Measurements from ENCODE around the gene SCNN1A.

The SCNN1A gene

DNA sequence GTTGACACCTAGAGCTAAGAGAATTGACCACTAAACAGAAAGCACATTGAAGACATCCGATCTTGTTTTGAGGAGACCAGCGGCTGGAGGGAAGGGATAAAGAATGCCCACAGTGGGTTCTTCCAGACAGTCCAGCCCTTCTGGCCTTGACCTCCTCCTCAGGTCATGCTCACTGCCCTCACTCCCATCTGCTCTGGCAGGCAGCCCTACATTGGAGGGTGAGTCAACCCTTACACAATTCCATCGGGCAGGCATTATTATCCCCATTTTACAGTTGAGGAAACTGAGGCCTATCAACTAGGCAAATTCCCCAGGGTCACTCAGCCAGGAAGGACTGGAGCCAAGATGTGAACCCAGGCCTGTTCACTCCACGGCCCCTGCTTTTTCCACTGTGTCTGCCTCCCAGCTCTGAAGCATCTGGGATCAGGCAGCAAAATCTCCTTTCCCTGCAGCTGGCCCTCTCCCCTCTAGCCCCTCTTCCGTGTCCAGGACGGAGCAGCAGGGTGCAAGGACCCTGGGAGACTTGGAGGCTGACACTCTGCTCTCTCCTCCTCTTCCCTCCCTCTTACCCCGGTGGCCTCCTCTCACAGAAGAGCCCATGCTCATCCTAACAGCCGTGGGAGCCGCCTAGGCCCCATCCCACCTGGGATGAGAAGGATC, 5.3 kb downstream of the SCNN1A start:
- Histone ChIP-seq H3K27ac (no peak overlapping the region), H3K27me3 (ENCODE audit: control insufficient read depth, insufficient read depth, low read length) (no peaks in the 10 kb centered on the region), H3K4me2 (ENCODE audit: low read length) (no peak overlapping the region), H3K36me3 (ENCODE audit: control insufficient read depth, insufficient read depth, low read length) (no peaks in the 10 kb centered on the region), H3K4me3 (ENCODE audit: low read depth, low read length) (no peak overlapping the region), H3K79me2 (peaks cover 11% of the 10 kb centered on the region), H3K9ac (no peak overlapping the region), H3K9me3 (ENCODE audit: control insufficient read depth, low read length) (no peaks in the 10 kb centered on the region), H3K4me1 (peaks cover 19% of the 10 kb centered on the region), H2AFZ (no peak overlapping the region)
- TF ChIP-seq, protein P1, sequence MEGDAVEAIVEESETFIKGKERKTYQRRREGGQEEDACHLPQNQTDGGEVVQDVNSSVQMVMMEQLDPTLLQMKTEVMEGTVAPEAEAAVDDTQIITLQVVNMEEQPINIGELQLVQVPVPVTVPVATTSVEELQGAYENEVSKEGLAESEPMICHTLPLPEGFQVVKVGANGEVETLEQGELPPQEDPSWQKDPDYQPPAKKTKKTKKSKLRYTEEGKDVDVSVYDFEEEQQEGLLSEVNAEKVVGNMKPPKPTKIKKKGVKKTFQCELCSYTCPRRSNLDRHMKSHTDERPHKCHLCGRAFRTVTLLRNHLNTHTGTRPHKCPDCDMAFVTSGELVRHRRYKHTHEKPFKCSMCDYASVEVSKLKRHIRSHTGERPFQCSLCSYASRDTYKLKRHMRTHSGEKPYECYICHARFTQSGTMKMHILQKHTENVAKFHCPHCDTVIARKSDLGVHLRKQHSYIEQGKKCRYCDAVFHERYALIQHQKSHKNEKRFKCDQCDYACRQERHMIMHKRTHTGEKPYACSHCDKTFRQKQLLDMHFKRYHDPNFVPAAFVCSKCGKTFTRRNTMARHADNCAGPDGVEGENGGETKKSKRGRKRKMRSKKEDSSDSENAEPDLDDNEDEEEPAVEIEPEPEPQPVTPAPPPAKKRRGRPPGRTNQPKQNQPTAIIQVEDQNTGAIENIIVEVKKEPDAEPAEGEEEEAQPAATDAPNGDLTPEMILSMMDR (IDR thresholded peaks at IDR 0.05): no peak

DNA sequence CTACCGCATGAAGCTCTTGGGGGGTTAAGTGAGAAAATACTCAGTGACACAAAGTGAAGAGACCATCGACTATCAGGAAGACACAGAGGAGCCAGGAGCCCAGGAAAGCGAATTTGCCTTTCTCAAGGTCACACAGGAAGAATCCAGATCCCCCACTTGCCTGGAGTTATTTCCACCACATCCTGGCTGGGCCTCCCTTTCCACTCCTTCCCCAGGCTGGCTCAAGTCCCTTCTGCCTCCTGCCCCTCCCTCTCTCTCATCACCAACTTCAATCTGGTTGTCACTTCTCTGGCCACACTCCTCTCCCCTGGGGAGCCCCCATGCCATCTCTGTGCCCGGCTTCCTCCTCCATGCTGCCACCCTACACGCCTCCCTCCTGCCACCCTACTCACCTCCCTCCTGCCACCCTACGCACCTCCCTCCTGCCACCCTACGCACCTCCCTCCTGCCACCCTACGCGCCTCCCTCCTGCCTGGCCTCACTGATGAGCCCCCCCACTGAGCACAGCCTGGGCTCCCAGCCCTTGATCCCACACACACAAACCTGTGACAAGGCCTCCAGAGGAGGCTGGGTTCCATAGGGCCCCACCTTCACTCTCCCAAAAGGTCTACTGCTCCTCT, 6.3 kb downstream of the SCNN1A start:
- H3K4me3 ChIP-seq (ENCODE audit: low read depth, low read length): no peak overlapping the region
- H3K4me1 ChIP-seq: peaks cover 16% of the 10 kb centered on the region
- H3K27ac ChIP-seq: no peak overlapping the region
- peaks cover 11% of the 10 kb centered on the region for H3K79me2 ChIP-seq
- H3K9ac ChIP-seq: no peak overlapping the region
- no peak overlapping the region for H2AFZ ChIP-seq
- H3K36me3 ChIP-seq (ENCODE audit: control insufficient read depth, insufficient read depth, low read length): no peaks in the 10 kb centered on the region
- TF ChIP-seq, protein P1 (IDR thresholded peaks at IDR 0.05): no peak
- no peak overlapping the region for H3K4me2 ChIP-seq (ENCODE audit: low read length)
- H3K9me3 ChIP-seq (ENCODE audit: control insufficient read depth, low read length): no peaks in the 10 kb centered on the region
- no peaks in the 10 kb centered on the region for H3K27me3 ChIP-seq (ENCODE audit: control insufficient read depth, insufficient read depth, low read length)

DNA sequence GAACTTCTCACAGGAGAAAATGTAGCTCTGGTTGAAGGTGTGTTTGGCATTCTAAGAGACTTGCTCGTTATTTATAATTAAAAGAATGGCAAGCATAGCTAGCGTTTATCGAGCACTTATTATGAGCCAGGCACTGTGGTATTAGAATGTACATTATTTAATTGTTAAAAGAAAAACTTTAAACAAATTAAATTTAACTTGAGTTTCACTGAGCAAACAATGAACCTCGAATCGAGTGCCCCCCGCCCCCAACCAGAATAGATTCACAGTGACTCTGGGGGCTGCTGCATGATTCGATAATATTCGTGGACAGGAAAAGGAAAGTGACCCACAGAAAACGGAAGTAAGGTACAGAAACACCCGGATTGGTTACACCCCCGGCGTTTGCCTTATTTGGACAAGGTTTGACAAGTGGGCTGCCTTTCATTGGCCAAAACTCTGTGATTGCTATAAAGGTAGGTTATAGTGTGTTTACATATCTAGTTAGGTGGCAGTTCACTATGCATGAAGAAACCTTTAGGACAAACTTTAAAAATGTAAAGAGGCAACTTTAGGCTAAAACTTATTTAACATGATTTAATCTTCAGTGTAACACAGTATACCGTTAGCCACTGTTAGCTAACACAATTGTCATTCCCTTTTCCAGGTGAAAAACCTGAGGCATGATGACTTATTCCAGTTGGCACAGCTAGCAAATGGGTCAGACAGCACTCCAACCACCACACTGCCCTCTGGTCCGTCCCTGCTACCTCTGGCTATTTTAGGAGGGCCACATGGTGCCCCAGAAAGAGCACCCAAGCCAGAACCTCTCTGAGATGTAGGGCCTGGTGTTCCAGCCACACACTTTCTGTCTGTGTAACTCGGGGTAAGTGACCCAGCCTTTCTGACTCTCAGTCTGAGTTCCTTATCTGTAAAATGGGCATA, 7.1 kb downstream of the SCNN1A start:
- Histone ChIP-seq H3K79me2 (peaks cover 11% of the 10 kb centered on the region), H3K9me3 (ENCODE audit: control insufficient read depth, low read length) (no peaks in the 10 kb centered on the region), H3K27ac (no peak overlapping the region), H2AFZ (no peak overlapping the region), H3K4me3 (ENCODE audit: low read depth, low read length) (no peak overlapping the region), H3K36me3 (ENCODE audit: control insufficient read depth, insufficient read depth, low read length) (no peaks in the 10 kb centered on the region), H3K4me2 (ENCODE audit: low read length) (no peak overlapping the region), H3K27me3 (ENCODE audit: control insufficient read depth, insufficient read depth, low read length) (no peaks in the 10 kb centered on the region), H3K4me1 (peaks cover 16% of the 10 kb centered on the region), H3K9ac (no peak overlapping the region)
- TF ChIP-seq, protein P1 (IDR thresholded peaks at IDR 0.05): no peak

DNA sequence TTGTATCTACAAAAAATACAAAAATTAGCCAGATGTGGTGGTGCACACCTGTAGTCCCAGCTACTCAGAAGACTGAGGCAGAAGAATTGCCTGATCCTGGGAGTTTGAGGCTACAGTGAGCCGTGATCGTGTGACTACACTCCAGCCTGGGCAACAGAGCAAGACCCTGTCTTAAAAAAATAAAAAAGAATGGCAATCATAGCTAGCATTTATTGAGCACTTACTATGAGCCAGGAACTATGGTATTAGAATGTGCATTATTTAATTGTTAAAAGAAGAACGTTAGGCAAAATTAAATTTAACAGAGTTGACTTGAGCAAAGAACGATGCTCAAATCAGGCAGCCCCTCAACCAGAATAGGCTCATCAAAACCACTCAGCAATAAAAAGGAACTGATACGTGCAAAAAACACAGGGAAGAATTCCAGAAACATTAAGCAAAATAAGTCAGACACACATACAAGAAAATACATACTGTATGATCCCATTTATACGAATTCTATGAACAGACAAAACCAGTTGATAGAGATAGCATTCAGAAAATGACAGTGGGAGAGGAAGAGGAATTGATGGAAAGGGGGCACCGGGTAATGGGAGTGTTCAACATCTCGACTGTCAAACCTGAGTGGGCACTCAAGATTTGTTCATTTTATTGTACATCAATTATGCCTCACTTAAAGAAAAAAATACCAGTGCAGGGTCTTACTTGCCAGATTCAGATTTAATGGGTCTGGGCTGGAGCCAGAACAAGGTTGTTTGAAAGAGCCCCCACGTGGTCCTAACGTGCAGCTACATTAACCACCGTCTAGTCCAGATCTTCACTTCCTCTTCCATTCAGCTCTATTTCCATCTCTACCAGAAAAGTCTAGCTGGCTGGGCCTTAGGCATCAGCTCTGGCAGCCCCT, 8.0 kb downstream of the SCNN1A start:
- H3K79me2 ChIP-seq: peaks cover 11% of the 10 kb centered on the region
- no peaks in the 10 kb centered on the region for H3K9me3 ChIP-seq (ENCODE audit: control insufficient read depth, low read length)
- no peaks in the 10 kb centered on the region for H3K36me3 ChIP-seq (ENCODE audit: control insufficient read depth, insufficient read depth, low read length)
- no peak overlapping the region for H3K9ac ChIP-seq
- H3K27ac ChIP-seq: no peak overlapping the region
- H2AFZ ChIP-seq: no peak overlapping the region
- TF ChIP-seq, protein P1 (IDR thresholded peaks at IDR 0.05): no peak
- H3K4me3 ChIP-seq (ENCODE audit: low read depth, low read length): no peak overlapping the region
- no peaks in the 10 kb centered on the region for H3K27me3 ChIP-seq (ENCODE audit: control insufficient read depth, insufficient read depth, low read length)
- peaks cover 14% of the 10 kb centered on the region for H3K4me1 ChIP-seq
- no peak overlapping the region for H3K4me2 ChIP-seq (ENCODE audit: low read length)

All from parathyroid adenoma (tissue), 2 donors.